ENCODE data around the gene CCNG1. TPM values are rescaled to one million over a fixed set of nuclear protein-coding genes. Genes with fewer than 3 reads are reported as not detected.

Gene CCNG1
- total and polyA plus RNA-seq, 7 donors, result 74.0 to 145 (median 115) TPM

DNA sequence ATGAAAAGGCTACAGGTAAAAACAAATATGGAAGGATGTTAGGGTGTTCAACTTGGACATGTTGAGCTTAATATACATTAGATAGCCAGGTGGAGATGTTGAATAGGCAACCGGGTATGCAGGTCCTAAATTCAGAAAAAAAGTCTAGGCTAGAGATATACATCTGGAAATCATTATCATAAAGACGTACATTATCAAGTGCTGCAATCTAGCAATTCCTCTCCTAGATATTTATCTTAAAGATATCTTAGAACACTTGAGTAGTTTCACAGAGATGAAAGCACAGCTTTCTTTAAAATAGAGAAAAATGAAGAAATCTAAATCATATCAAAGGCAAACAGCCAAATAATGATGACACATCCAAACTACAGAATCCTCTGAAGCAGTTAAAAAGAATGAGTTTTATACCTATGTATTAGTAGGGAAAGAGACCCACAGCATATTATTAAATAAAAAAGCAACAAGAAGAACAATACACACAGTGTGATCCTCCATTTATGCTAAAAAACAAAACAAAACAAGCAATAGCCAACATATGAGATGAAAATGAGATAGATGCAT is 18.7 kb downstream of the CCNG1 start:
- H3K4me3 ChIP-seq, result no peak overlapping the region
- DNase-seq (no peak), ATAC-seq (no peak)
- intact Hi-C loops (cut with DNase I), result no loop called here
- H3K27me3 ChIP-seq (ENCODE audit: insufficient read depth in 3 of 3, low read length in 2 of 3), result no peaks in the 10 kb centered on the region
- H3K4me1 ChIP-seq, result peaks cover 22% of the 10 kb centered on the region
- peaks cover 0 to 58% of the 10 kb centered on the region in 2 donors for H3K36me3 ChIP-seq (ENCODE audit: insufficient read depth in 1 of 2, low read depth in 1 of 2)
- TF ChIP-seq CTCF (IDR thresholded peaks at IDR 0.05), result no peak
- no peak overlapping the region for H3K27ac ChIP-seq
- WGBS, 3 donors, result 84 to 92% (median 87%) methylated on average over 2 of the region's 2 CpGs
- no peaks in the 10 kb centered on the region for H3K9me3 ChIP-seq

- WGBS, 3 donors, result 94 to 95% (median 94%) methylated on average over 7 of the region's 7 CpGs
- intact Hi-C loops (cut with DNase I), result no loop called here
- no peak overlapping the region for H3K27ac ChIP-seq
- peaks cover 29% of the 10 kb centered on the region for H3K4me1 ChIP-seq
- H3K27me3 ChIP-seq (ENCODE audit: insufficient read depth in 3 of 3, low read length in 2 of 3), result no peaks in the 10 kb centered on the region
- H3K36me3 ChIP-seq (ENCODE audit: insufficient read depth in 1 of 2, low read depth in 1 of 2), result peaks cover 0 to 51% of the 10 kb centered on the region in 2 donors
- DNase-seq (no peak), ATAC-seq (no peak)
- no peaks in the 10 kb centered on the region for H3K9me3 ChIP-seq
- TF ChIP-seq CTCF (IDR thresholded peaks at IDR 0.05), result no peak
- H3K4me3 ChIP-seq, result no peak overlapping the region
These were observed 19.4 kb downstream of the CCNG1 start for GRCh38 chr5:163456840-163457239.

- no peak for ATAC-seq
- H3K9me3 ChIP-seq, result no peaks in the 10 kb centered on the region
- H3K4me3 ChIP-seq, result peak overlapping the region; percentile 78
- no peak for DNase-seq
- peaks cover 0 to 31% of the 10 kb centered on the region in 2 donors for H3K36me3 ChIP-seq (ENCODE audit: insufficient read depth in 1 of 2, low read depth in 1 of 2)
- H3K27me3 ChIP-seq (ENCODE audit: insufficient read depth in 3 of 3, low read length in 2 of 3), result no peaks in the 10 kb centered on the region
- H3K27ac ChIP-seq, result peak overlapping the region; percentile 95
- 36 to 42% (median 37%) methylated on average over 6 of the region's 6 CpGs for WGBS, 3 donors
- no peak for TF ChIP-seq CTCF (IDR thresholded peaks at IDR 0.05)
- intact Hi-C loops (cut with DNase I), result loop anchor here in 1 of 2 donors (1.0 kb wide), 1 partner anchor 20 kb away; no protein-coding TSS in a partner anchor
- peaks cover 30% of the 10 kb centered on the region for H3K4me1 ChIP-seq
These were observed 21.5 kb downstream of the CCNG1 start for GRCh38 chr5:163458778-163459385.

- Histone ChIP-seq H3K27ac (peak overlapping the region; percentile 95), H3K4me1 (peaks cover 30% of the 10 kb centered on the region), H3K27me3 (ENCODE audit: insufficient read depth in 3 of 3, low read length in 2 of 3) (no peaks in the 10 kb centered on the region), H3K4me3 (peak overlapping the region; percentile 78), H3K9me3 (no peaks in the 10 kb centered on the region), H3K36me3 (ENCODE audit: insufficient read depth in 1 of 2, low read depth in 1 of 2) (peaks cover 0 to 26% of the 10 kb centered on the region in 2 donors)
- WGBS, 3 donors, result 0% methylated on average over 12 of the region's 12 CpGs
- DNase-seq (no peak), ATAC-seq (peak in 3 of 4 donors; percentile 29 to 48 (median 38))
- intact Hi-C loops (cut with DNase I), result loop anchor here in 1 of 2 donors (1.0 kb wide), 1 partner anchor 20 kb away; no protein-coding TSS in a partner anchor
- TF ChIP-seq CTCF (IDR thresholded peaks at IDR 0.05), result no peak
These were observed 22.0 kb downstream of the CCNG1 start for GRCh38 chr5:163459462-163459818.

All from psoas muscle (tissue), 8 donors.